GM15510 (cell line): ENCODE data around the gene ZBTB42.

Source experiments
- POLR2A ChIP-seq: IDR thresholded peaks from 3 replicates; pipeline ENCODE4 v1.6.1; 2011; ENCODE audit warnings: borderline replicate concordance; ENCODE audit not compliant: insufficient read length; ENCODE audit errors: extremely low read depth

ZBTB42 gene

DNA sequence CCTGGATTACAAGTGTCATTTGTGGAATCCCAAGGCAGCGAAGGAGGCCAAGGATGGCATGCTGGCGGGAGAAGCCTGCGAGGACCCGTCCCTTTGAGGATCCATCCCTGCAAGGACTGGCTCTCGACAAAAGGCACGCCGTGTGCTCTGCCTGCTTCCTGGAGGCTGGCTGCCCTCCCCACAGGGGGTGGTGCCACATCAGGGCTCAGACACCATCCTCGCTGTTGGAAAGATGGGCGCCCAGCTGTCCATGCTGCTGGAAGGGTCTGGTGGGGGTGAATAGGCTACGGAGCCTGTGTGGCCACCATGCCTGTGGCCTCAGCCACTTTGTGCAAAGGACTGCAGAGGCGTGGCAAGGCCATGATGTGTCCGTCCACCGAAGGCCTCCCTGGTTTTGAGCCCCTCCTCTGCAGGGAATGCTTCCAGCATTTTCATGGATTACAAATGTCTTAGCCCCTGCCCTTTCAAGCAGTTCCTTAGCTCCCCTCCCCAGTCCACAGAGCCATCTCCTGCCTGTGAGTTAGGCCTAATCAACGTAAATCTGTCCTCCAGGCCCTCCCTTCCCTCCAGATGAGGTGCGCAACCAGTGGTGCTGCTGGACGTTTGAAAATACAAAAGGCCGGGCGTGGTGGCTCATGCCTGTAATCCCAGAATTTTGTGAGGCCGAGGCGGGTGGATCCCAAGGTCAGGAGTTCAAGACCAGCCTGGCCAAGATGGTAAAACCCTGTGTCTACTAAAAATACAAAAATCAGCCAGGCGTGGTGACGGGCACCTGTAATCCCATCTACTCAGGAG is 22.1 kb downstream of the ZBTB42 start:
- TF ChIP-seq POLR2A, result no peak

DNA sequence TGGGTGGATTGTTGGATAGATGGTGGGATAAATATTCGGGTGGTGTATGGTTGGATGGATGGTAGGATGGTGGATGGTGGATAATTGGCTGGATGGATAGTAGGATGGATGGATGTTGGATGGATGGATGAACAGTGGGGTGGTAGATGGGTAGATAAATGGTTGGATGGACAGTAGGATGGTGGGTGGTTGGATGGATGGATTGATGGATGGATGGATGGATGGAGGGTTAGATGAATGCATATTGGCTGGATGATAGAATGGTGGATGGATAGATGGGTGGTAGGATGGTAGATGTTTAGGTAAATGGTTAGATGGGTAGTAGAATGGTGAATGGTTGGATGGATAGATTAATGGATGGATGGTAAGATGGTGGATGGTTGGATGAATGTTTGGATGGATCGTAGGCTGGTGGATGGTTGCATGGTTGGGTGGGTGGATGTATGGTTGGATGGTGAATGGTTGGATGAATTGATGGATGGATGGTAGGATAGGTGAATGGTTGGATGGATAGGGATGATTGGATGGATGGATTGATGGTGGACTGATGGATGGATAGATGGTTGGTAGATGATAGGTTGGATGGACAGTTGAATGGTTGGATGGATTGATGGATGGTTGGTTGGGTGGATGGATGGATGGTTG is 23.6 kb downstream of the ZBTB42 start:
- no peak for TF ChIP-seq POLR2A

DNA sequence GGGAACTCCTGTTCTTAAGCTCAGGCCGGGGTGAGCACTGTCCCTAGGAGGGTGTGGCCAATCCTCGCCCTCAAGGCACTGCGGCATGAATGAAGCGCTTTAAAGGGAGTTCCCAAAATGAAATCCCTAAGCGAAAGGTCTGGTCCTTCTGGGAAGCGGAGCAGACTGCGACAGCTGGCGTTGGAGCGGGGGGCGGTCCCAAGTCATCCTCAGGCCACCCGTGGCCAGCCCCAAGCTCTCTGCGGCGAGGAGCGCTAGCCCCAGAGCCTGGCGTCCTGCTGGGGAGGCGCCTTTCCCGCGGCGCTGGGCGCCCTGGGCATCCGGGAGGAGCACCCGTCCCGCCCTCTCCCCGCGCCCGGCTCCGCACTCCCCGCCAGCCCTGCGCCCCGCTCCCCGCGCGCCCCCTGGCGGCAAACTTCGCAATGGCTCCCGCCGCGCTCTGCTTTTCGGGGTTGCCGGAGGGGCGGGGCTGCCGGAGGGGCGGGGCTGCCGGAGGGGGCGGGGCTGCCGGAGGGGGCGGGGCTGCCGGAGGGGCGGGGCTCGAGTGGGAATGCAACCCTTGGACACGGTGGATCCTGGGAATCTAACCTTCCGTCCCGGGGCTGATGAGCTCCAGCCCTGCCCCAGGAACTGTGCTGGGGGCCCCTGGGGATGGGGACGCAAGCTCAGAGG is 25.4 kb downstream of the ZBTB42 start:
- no peak for TF ChIP-seq POLR2A

DNA sequence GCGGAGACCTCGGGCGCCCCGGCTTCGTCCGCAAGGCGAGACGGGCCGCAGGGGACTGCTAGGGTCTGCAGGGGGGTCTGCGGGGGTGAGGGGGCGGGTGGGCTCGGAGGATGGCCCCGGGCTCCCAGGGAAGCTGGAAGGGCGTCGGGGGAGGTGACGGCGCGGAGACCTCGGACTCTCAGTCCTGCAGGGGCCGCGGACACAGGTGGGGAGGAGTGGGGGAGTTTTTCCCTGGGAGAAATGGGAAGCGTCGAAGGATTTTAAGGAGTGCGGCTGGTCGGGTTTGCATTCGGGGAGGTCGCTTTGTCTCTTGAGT is 25.9 kb downstream of the ZBTB42 start:
- no peak for TF ChIP-seq POLR2A

DNA sequence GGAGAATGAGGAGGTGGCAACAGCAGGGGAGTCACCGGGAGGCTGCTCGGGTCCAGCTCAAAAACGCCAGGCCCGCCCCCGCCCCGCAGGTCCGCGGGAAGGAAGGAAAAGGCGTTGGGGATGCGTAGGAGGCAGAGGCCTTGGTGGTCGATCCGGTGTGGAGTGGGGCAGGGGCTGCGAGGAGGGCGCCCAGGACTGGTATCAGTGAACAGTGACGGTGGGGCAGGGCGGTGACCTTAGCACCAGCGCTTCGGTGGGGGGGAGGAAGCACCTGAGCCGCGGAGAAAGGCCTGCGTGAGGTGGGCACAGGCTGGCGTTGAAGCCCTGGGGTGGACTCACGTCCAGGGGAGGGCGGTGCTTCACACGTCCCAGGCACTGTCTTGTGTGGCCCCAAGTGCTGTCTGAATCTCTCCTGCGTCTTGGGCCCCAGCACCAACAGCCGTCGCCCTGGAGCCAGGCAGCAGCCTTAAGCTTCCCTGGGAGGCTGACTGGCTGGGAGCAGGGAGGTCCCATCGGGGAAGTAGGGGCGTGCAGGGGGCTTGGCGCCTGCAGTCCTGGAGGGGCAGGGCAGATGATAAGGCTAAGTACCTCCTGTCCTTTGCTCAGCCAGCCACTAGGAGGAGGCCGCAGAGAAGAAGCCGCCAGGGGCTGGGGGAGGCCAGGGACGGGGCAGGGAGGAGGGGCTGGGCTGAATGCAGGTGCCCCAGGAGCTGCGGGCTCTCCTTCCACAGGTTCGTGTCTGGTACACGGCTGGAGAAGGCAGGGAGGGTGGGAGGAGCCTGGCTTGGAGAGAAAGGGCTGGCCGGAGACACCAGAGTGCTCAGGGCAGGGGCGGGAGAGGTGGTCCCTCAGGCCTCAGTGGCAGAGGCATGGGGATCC is 26.5 kb downstream of the ZBTB42 start:
- no peak for TF ChIP-seq POLR2A

DNA sequence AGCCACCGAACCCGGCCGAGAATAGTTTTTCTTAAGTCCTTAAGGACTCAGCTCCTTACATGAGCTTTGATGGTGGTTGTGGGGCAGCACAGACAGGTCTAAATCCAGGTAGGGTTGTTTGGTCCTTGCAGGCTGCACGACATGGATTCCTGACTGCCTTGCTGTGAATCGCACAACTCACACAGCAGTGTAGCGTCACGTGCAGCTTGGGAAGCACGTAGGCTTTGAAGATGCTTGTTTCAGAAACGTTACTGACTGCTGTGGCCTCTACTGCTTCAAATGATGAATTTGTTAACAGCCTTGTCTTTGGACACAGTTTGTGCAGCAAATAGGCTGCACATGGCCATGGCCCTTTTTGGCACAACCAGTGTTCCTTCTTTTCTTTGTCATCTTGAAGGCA is 29.9 kb downstream of the ZBTB42 start:
- TF ChIP-seq POLR2A, result no peak

DNA sequence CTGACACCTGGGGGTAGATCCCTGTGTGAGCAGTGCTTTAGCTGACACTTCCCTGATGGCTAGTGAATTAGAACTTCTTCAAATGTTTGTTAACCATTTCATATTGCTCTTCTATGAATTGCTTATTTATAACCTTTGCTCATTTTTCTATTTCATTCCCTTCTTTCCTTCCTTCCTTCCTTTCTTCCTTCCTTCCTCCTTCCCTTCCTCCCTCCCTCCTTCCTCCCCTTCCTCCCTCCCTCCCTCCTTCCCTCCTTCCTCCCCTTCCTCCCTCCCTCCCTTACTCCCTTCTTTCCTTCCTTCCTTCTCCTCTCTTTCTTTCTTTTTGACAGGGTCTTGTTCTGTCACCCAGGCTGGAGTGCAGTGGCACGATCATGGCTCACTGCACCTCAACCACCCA is 40.8 kb downstream of the ZBTB42 start:
- TF ChIP-seq POLR2A, result no peak

DNA sequence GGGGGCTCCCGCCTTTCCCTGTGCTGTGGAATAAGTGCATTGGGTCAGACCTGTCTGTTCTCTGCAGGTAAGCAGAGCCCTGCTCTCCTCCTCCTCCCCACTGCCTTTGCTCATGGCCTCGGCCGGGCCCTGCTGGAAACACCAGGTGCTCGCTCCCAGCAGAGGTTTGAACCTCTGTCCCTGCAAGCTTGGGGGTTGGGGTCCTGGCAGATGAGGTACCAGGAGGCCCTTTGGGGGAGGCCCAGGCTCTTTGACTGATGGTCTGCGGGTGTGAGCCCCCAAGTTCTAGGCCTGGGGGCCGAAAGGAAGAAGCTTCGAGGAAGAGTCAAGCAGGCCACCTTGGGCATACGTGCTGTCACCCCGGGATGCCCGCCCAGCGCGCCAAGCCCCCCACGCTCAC is 42.1 kb downstream of the ZBTB42 start:
- TF ChIP-seq POLR2A, result no peak

DNA sequence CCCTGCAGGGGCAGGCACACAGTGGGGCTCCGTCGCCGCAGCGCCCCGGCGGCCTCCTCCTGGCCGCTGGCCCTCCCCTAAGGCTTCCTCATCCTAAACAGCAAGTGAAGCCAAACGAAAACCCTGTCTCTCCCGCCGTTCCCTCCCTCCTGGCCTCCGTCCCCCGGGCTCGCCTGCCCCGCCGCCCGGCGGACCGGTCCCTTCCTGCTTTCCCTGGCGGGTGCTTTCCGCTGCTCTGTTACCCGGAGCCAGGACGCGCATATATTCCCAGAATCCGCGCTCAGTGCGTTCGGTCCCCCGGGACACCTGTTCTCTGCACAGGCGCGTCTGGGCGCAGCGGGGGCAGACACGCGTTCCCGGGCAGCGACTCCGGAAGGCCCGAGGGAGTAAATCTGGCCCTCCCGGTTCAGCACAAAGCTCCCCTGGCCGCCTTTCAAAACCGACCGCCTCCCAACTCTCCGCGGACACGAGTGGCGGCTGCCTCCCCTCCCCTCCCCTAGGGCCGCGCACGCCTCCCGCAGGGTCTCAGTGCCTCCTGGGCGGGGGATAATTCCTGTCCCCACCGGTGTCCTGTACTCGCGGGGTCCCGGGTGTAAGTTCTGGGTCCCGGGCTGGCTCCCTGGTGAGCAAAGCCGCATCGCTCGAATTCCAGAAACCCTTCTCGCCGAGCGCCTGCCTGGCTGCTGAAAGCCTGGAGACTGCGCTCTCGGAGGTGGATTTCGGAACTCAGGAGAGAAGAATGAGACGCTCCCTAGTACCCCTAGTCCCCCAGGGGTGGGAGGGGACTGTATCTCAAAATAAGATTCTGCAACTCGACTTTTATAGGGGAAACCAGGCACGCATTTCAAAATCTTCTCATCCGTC is 42.8 kb downstream of the ZBTB42 start:
- TF ChIP-seq POLR2A, result no peak

DNA sequence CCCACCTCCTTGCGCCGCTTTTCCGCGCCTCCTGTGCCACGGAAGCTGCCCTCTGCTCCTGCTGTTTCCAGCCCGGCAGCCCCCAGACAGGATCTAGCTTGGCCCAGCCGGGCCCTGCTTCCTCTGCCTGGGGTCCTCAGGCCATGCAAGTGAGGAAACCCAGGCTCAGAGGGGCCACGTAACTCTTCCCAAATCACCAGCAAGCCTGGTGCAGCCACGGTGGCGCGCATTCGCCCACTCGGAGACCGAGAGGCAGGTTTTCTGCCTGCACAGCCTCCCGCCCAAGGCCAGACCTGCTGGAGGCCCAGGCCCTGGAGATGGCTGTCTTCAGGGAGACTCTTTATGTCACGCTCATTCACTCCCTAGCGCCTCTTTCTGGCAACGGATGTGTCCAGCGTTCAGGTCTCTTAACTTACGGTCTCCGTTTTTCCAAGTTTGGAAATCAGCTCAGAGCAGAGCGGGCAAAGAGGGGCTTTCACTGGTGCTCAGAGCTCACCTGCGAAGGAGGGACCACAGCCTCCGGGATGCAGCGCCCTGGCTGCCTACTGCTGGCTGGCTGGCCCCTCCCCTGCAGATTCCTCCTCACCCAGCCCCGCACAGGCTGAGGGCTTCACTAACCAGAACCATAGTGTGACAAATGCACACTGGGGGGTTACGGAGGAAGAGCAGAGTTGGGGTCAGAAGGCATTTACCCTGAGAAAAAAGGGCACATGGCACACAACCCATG is 43.6 kb downstream of the ZBTB42 start:
- TF ChIP-seq POLR2A, result no peak

DNA sequence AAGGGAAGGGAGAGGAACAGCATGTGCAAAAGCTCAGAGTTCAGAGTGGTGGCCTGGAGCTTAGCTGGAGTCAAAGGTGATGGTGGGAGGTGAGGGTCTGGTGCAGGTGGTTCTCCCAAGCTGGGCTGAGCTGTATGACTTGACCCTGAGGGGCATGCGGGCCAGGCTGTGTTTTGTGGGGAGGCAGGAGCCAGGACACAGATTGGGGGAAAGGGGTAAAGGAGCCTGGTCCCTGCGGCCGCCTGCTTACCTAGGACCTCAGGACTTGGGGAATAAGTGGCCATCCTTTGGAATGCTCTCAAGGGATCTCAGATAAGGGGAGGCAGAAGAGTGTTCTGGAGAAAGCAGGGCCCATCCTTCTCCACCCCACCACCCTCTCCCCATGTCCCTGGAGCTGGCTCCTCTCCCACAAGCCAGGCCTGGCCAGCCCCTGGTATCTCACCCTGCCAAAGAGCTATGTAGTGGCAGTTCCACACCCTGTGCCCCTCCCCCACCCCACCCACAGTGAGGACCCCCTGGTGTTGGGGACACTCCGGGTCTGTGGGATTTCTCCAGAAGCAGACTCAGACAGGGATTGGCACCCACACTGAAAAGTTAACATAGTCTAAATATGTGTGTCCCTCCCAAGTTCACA is 44.2 kb downstream of the ZBTB42 start:
- no peak for TF ChIP-seq POLR2A

DNA sequence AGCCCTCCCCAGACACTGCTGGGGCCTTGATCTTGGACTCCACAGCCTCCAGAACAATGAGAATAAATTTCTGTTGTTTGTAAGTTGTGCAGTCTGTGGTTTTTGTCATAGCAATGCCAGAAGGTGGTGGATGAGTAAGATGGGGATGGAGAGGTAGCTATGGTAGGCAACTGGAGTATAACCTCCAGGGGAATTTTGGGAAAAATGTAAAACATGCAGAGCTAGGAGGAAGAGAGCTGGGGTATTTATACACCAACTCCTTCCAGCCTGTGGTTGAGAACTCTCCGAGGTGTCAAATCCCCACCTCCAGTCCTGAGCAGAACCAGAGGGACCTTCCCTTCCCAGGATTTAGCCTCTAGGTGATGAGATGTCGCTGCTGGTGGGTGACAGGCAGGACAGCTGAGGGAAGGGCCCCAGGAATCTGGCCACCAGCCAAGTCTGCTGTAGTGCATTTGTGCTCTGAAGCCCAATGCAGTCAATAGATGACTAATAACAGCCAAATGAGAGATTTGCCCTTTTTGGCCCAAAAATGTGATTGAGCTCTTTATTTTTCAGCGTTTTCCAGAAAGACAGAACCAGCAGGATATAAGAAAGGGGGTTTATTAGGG is 45.0 kb downstream of the ZBTB42 start:
- TF ChIP-seq POLR2A, result no peak

DNA sequence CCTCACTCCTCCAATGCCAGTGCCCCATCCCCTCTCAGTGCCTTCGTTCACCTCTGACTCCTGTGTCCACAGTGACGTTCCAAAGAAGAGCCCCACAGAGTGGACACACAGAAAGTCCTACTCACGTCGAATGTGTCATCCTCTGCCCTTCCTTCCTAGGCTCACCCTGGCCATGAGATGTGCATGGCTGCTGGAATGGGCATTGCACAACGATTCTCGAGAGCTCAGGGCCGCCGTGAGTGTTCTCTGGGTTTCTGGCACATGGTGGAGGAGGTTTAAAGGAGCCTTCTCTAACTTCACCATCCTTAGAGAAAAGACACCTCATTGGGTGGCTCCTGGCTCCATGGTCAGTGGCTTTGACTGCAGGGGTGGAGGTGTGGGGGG is 51.4 kb downstream of the ZBTB42 start:
- TF ChIP-seq POLR2A, result no peak
